ENCODE measurements around the gene FAM110C.

DNA sequence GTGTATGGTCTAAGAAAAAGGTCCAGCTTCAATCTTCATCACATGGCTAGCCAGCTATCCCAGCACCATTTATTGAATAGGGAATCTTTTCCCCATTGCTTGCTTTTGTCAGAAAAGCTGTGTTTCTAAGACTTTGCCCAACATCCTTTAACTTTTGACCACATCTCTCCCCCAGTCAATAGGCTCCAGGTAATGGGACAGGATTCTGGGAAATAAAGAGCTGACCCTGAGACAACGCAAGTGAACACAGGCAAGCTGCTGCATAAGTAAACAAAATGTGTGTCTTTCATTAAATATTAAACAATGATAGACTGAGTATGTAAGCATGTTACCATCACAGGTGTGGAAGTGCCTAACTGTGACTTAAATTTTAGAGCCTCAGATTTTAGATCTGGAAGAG, 23.0 kb downstream of the FAM110C start:
- TF ChIP-seq, protein P1, sequence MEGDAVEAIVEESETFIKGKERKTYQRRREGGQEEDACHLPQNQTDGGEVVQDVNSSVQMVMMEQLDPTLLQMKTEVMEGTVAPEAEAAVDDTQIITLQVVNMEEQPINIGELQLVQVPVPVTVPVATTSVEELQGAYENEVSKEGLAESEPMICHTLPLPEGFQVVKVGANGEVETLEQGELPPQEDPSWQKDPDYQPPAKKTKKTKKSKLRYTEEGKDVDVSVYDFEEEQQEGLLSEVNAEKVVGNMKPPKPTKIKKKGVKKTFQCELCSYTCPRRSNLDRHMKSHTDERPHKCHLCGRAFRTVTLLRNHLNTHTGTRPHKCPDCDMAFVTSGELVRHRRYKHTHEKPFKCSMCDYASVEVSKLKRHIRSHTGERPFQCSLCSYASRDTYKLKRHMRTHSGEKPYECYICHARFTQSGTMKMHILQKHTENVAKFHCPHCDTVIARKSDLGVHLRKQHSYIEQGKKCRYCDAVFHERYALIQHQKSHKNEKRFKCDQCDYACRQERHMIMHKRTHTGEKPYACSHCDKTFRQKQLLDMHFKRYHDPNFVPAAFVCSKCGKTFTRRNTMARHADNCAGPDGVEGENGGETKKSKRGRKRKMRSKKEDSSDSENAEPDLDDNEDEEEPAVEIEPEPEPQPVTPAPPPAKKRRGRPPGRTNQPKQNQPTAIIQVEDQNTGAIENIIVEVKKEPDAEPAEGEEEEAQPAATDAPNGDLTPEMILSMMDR (IDR thresholded peaks at IDR 0.05; ENCODE audit: poor library complexity, severe bottlenecking), result no peak
- TF ChIP-seq EZH2 (IDR thresholded peaks at IDR 0.05; ENCODE audit: borderline replicate concordance, insufficient read depth, low read length, poor library complexity, severe bottlenecking), result no peak
- TF ChIP-seq RAD21 (conservative IDR thresholded peaks at IDR 0.05), result no peak

All from neural cell (in vitro differentiated cells).